SHP77 treated with DMSO at 0.1 percent for 48 hours (cell line): Measurements from ENCODE around the gene PRKAG2.
"Not testable (repeated sequence)": the region's sequence is repeated elsewhere in the genome, so short reads cannot be mapped to it uniquely, and the experiment has no call there.

Experiments
- DNase-seq: peaks from one replicate; lab custom pipeline; 2025; lab: John Stamatoyannopoulos, UW

PRKAG2 gene

DNA sequence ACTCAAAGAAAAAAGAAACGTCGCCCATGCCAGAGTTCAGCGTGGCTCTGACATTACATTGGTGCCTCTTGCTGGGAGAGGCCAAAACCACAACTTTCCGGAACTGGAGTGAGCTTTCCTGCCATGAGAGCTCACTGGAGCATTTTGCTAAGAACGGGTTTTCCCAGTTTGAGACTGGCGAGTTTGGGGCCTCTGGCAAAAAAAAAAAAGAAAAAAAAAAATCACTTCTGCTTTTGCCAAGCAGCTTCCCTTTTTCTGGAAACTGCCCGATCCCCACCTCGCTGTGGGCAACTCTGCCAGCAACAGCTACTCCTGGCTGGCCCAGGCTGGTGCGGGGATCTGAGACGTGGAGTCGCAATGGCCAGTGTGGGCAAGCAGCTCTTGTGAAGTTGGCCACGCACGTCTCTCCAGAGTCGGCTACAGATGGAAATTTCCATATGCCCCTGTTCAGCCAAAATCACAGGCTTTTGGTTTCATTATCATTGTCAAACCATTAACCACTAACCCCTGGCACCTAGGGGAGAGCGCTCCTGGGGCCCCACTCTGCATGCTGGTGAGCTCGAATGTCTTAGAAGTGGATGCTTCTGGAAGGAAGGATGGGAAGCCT lies 25.7 kb downstream of the PRKAG2 start:
- no peak for DNase-seq

DNA sequence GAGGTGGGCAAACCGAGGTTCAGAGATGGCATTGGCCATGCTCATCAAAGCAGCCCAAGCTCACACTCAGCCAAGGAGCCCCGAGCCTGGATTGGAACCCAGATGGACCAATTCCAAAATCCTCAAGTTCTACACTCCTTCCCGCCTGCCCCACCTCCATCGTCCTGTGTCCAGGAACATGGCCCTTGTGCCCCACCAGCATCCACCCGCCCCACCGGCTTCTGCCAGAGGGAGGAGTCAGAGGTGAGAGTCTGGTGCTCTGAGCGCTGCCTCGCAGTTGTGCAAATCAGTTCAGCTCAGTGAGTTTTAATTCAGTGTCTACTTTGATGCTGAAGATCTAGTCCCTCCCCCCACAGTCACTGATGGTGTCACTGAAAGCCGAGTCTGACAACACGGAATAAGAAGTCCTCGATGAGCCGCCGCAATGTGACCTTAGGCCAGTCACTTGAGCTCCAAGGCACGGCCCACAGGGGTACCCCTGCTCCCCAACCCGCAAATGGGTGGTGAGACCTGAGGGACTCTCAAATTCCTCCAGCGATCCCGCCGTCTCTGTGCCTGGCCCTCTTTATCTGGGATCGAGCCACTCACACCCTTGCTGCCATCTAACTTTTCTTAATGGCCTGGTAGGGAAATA lies 26.3 kb downstream of the PRKAG2 start:
- DNase-seq, result no peak

DNA sequence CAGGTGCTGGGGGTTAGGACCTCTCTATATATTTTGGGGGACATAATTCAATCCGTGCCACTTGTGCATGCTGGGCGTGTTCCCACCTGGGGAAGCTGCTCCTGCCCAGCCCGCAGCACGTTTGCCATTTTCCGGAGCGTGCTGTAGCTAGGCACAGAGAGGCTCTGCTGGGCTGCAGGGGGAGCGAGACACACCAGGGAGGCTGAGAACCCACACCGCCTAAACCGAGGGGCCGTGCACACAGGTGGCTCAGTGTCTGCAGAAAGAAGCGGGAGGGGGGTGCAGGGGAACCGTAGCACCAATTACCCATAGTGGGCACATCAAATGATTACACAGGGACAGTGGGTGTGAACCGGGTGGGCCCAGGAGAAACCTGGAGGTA lies 27.0 kb downstream of the PRKAG2 start:
- no peak for DNase-seq

DNA sequence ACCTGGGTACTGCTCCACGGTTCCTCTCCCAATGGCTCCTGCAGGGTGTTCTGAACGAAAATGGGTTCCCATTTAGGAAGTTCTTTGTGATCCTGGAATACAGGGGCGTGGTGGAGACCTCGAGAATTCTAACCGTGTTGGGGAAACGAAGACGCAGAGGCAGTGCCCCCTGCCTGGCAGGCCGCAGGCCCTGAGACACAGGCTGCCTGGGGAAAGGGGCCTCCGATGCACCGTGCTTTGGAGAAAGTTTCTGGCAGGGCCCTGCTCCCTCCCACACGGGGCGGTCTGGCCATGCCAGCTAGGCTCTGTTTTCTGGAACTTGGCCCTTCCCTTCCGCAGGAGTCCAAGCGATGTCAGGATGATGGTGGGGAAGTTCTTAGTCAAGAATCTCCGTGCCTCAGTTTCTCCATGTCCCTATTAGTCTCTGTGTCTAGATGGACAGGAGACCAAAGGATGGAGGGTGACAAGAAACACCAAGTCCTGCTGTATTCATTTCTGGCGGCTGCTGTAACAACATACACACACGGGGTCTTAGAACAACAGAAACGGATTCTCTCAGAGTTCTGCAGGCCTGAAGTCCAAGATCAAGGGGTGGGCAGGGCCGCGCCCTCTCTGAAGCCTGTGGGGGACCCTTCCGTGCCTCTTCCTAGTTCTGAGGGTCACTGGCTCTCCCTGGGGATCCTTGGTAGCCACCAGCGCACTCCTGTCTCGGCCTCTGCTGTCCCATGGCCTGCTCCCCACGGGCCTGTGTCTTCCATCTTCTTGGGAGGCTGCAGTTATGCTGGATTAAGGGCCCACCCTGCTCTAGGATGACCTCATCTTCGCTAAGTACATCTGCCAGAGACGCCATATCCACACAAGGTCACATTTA lies 27.7 kb downstream of the PRKAG2 start:
- no peak for DNase-seq

DNA sequence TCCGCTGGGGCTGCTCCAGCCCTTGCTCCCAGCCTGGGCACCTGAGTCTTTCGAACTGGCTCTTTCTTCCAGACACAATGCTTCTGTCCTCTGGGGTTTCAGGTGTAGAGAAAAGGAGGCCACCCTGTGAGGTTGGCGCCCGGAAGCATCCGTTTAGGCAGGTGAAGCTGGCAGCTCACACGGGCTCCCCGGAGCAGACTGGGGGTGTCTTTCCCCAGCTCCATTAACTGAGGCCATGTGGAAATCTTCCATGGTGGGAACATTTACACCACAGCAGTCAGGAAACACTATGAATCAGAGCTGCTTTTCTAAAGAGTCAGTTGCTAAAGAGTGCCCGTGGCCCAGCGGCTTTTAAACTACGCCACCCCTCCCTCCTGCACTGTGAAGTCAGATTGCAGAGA lies 29.2 kb downstream of the PRKAG2 start:
- DNase-seq, result no peak

DNA sequence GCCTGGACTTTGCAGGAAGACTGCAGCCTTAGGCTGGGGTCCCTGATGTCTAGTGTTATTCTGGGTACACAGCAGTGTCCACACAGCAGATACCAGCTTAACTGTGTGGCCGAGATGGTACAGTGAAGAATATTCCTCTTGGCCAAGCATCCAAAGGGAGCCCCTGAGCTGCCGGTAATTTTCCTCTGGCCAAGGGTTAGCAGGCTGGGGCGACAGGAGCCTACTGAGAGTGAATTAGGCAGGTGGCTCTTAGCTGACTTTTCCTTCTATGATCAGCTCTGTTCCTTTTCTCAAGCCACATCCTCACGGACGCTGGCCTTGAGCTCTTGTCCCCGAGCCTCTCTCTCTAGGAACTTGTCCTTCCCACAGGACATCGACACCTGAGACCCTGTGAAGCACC lies 29.8 kb downstream of the PRKAG2 start:
- DNase-seq, result no peak

DNA sequence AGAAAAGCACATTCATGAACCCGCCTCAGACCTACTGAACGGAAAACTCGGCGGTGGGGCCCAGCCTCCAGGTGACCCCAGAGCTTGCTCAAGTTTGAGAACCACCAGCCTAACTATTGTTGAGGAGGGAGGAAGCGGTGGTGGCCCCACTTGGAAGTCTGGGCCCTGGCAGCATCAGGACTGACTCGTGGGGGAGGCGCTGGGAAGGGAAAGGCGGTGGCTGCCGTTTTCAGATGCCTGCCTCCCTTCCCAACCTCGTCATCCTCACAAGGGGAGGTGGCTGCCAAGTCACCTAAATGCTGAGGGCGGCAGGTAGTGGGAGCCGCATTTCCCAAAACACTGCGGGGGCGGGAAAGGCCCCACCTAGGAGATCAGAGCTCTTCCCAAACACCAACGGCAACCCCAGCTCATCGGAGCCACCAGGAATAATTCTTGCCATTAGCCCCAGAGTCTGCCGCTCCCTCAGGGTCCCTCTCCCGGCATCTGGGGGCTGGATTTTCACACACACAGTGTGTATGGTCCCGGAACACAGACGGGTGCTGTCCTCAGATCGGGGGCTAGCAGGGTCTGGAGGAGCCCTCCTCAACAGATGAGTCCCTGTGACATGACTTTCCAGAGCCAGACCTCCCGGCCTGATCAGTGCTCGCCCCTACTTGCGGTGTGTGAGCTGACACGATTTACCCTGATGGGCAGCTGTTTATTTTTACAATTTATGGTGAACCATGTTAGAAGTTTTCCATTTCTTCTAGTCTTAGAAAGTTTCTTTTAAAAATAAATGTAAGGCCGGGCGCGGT lies 31.3 kb downstream of the PRKAG2 start:
- DNase-seq, result no peak

DNA sequence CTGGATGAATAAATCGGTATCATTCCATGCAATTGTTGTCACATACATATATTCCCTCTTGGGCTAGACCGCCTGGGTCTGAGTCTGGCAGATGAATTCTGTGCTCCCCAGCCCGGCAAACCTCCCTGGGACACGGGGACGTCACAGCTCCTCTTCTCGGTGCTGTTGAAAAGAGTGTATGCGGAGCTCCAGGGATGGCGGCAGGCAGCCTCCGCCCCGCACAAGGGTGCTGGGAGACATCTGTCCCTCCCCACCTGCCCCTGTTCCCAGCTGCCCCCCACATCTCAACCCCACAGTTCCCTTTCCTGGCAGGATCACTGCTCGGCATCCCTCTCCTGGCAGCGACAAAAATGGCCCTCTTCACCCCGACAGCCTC lies 32.1 kb downstream of the PRKAG2 start:
- no peak for DNase-seq

DNA sequence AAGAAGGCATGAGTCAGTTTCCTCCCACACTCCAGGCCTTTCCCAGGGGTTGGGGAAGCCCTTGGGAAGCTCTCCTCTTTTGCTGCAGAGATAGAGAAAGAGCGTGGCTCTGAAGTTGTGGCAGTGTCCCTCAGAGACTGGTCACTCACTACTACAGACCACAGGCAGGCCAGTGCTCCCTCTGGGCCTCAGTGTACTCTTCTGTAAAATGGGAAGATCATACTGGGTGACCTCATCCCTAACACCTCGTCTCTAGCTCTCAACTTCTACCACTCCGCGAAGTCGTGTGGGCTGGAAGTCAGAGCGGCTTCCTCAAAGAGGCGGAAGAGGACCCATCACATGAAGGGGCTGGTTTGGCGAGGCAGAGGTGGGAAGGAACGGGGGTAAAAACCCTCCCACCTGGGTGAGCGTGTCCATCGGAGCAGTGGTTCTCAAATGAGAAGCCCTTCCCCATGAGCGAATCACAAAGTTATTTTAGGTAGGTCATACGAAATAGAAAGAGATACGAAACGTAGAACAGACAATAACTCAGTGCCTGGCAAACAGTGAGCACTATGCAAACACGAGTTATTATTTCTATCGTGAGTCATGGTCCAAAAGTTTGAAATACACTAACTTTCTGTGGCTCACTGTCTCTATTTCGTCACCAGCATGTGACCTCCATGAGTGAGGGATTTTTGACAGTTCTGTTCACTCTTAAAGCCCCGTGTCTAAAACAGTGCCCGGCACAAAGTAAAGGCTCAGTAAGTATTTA lies 32.7 kb downstream of the PRKAG2 start:
- DNase-seq, result no peak

DNA sequence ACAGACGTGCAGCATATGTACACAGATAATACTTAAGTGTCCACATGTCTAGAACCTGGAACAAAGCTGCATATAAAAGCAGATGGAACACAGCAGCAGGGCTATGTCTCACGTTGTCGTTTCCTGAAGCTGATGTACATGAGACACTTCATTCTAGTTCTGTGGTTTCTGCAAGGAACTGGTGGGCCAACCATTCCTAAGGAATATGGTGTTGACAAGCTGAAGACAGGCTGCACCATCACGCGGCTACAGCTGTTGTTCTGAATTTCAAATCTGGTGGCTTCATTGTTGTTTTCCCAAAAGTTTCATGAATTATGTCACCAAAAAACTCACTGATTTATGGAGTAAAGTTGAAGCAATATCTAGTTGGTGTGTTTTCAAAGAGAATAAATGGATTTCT lies 33.7 kb downstream of the PRKAG2 start:
- DNase-seq, result no peak

DNA sequence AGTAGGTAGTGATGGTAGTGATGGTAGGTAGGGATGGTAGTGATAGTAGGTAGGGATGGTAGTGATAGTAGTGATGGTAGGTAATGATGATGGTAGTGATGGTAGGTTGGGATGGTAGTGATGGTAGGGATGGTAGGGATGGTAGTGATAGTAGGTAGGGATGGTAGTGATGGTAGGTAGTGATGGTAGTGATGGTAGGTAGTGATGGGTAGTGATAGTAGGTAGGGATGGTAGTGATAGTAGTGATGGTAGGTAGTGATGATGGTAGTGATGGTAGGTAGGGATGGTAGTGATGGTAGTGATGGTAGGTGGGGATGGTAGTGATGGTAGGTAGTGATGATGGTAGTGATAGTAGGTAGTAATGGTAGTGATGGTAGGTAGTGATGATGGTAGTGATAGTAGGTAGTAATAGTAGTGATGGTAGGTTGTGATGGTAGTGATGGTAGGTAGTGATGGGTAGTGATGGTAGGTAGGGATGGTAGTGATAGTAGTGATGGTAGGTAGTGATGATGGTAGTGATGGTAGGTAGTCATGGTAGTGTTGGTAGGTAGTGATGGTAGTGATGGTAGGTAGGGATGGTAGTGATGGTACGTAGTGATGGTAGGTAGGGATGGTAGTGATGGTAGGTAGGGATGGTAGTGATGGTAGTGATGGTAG lies 35.4 kb downstream of the PRKAG2 start:
- DNase-seq, result not testable (repeated sequence)

DNA sequence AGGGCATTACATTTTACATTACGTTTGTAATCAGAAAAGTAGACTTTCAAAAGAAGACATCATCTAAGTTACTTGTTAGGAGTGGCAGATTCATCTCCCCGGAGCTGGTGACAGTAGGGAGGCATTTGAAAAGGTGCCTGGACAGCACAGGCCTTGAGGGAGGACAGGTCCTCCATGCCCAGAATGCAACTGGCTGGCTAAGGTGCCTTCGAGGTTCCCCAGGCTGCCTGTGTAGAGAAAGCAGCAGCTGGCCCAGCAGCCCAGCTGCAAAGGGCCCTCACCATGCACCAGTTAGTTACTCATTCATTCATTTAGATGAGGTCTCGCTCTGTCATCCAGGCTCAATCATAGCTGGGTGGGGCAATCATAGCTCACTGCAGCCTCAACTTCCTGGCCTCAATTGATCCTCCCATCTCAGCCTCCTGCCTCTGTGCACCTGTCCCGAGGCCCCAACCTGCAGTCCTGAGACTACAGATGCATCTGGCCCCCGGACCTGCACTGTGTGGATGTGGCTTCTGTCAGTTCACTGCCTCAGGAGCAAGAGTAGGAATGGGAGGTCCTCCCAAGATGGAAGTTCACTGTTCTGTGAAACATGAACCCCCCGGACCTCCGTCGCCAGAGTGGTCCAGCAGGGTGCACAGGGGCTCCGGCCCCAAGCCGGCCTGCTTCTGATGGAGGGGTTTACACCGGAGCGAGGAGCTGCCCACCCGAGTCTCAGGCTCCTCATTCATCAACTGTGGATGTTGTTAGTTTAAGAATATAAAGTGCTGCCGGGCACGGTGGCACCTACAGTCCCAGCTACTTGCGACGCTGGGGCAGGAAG lies 36.6 kb downstream of the PRKAG2 start:
- no peak for DNase-seq

DNA sequence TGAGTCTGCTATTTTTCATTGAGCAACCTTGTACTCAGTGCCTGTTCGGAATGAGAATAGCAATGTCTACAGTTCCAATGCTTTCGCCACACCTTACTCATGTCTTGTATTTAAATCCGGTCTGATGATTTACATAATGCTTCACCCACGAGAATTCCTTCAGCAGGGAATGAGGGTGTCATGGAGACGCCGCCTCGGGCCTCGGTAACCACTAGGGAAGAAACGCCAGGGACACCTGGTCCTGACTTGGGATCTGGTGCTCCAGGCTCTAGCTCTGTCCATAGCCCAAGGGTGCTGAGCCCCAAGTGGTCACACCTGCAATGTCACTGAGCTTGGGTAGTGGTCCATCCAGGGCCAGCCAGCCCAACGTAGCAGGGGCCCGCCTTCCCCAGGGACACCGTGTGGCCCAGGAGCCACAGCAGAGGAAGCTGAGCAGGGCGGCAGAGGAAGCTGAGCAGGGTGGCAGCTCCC lies 37.4 kb downstream of the PRKAG2 start:
- DNase-seq, result no peak

DNA sequence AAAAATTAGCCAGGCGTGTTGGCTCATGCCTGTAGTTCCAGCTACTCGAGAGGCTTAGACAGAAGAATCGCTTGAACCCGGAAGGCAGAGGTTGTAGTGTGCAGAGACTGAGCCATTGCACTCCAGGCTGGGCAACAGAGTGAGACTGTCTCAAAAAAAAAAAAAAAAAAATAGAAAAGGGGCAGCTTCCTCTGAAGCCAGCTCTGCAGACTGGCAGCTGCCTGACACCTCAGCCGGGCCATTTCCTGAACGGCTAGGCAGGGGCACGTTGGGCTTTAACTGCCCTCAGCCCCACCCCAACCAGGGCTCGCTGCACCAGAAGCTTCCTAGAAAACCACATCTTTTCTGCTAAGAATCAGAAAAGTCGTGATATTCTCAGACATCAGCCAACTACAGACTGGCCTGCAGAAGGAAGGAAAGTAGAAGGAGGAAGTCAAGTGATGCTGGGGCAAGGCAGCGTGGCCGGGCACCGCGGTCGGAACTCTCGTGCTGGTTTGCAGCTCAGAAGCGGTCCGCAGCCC lies 38.0 kb downstream of the PRKAG2 start:
- DNase-seq, result no peak

DNA sequence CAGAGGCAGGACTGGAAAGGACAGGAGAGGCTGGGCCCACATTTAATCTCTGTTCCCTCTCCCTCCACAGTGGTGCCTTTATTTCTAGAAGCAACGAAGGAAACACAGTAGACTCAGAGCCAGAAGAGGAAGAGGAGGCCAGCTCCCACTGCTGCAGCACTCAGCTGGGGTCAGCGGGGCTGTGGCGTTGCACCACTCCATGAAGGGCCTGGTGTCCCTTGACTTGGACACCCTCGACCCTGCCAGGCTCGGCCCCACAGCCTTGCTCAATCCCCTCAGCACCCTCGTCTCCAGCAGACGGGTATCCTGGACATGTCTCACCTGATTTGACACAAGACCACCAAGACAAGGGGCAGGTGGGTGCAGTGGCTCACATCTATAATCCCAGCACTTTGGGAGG lies 38.8 kb downstream of the PRKAG2 start:
- no peak for DNase-seq

DNA sequence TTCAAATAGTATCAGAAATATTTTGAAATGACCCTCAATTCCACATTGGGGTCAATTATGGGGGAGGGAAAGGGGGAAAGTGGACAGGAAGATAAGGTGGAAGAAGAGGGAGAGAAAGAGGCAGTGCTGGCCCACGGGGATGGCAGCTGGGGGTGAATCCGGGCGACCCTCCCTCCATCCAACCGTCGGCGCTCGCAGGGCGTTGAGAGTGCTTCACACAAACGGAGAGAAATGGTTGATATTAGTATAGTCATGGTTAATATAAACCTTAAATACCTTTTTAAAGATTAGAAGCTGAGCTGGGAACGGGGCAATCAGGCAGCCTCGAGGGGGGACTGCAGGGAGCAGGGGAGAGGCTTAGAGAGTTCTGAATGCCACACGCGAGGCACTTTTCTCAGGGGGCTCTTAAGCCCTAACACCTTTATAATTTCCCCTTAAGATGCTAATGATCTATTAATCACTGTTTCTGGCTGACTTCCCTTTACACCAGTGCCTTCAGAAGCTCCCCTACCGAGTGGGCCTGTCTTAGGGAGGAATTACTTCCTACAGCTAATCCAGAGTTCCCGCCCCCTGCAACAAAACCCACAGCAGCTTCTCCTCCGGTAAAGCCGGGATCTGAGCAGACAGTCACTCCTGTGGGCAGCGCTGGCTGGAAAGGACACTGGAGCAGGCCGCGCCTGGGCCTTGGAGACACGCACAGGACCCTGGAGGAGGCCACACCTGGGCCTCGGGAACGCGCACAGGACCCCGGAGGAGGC lies 39.5 kb downstream of the PRKAG2 start:
- no peak for DNase-seq

DNA sequence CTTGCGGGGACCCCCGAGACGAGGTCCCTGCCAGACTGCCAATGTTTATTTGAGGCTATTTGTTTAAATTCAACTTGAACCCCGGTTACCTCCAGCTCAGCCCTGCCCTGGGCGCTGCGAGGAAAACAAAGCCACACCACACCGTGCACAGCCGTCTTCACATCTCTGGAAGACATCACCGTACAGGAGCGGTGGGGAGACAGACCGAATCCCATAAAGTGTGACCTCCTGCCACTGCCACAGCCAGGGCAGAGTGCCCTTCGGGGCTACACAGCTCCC lies 40.0 kb downstream of the PRKAG2 start:
- DNase-seq, result no peak

DNA sequence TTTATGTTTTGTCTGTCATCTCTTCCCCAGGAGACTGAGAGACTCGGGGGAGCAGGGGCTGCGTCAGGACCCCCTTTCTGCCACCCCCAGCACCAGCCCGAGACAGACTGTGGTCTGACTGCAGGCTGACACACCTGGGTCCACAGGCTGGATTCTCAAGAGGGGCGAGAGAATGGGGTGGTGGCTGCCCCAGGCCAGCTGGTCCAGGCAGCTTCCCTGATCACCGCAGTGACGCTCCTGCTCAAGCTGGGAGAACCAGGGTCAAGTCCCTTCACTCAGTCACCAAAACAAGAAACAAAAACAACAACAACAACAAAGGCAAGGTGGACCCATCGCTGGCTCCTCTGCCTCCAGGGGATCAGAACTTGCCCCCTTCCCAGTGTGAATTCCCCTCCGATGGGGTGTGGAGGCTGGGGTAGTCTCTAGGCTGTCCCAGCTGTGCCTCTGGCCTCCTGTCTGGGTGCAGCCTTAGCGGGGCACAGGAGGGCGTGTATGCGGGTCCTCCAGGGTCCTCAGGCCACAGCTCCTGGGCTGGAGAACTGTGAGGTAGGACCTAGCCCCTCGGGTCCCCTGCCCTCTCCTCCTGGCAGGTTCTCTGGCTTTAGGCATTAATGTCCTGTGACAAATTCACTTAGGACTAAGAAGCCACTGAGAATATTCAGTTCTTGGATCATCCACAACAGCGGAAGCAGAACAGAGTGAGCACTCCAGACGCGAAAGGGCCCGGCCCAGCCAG lies 40.6 kb downstream of the PRKAG2 start:
- no peak for DNase-seq

DNA sequence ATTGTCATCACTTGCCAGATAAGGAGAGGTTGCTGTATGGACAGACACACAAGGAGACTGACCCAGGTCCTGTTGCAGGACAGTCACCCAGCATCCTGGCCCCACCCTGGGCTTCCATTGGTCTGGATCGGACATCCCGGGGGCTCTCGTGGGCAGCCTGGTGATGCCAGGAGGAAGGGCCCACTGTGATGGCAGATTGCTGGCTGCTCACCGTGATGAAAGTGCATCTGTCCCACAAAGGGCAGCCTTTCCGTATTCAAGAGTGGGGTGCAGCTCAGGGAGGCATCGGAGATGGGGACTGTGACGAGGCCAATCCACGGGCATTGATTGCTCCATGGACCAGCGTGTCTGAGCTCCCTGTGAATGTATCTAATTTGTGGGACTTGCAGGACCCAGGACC lies 41.3 kb downstream of the PRKAG2 start:
- DNase-seq, result no peak
